Mesothelial cell of epicardium (in vitro differentiated cells): ENCODE measurements around the gene FAM136A. TPM values are rescaled to one million over a fixed set of nuclear protein-coding genes. Genes with fewer than 3 reads are reported as not detected.

Experiments
- DNase-seq, 2 experiments: peaks; one replicate each; pipeline ENCODE4 v3.0.0; 2021; ENCODE audit warnings: low spot score in 2 of 2; ENCODE audit not compliant: unreplicated experiment in 2 of 2
- H3K27ac Mint-ChIP-seq: 2 replicates; pipeline ENCODE4 v1.8.0; 2021; ENCODE audit warnings: mixed read lengths
- H3K27me3 Mint-ChIP-seq: 2 replicates; pipeline ENCODE4 v1.8.0; 2021; ENCODE audit warnings: low read depth, mixed read lengths
- H3K36me3 Mint-ChIP-seq: 2 replicates; pipeline ENCODE4 v1.8.0; 2021; ENCODE audit warnings: mixed read lengths
- H3K4me1 Mint-ChIP-seq: 2 replicates; pipeline ENCODE4 v1.8.0; 2021; ENCODE audit warnings: mixed read lengths
- H3K4me3 Mint-ChIP-seq: 2 replicates; pipeline ENCODE4 v1.8.0; 2021; ENCODE audit warnings: mild to moderate bottlenecking, moderate library complexity, mixed read lengths
- H3K9me3 Mint-ChIP-seq: 2 replicates; pipeline ENCODE4 v1.8.0; 2021; ENCODE audit warnings: mixed read lengths
- microRNA-seq: library from miRNA; unstranded; fragments of <30 nt; microRNA quantifications from one replicate; pipeline ENCODE4 v1.2.0, GENCODE V29; 2021; ENCODE audit warnings: inconsistent platforms, mixed read lengths
- total RNA-seq: library from RNA; stranded (reverse); gene quantifications from 3 replicates; pipeline ENCODE4 v1.2.1, GENCODE V29; 2021
- TF ChIP-seq, protein P1 (sequence below): fragments of 200-600 bp; sonication (generic); IDR thresholded peaks from one replicate; pipeline ENCODE4 v1.5.0; 2021; ENCODE audit warnings: antibody characterized with exemption; ENCODE audit not compliant: unreplicated experiment

Gene FAM136A
- total RNA-seq, 1 donor from 2014 or later = 46.5 TPM

DNA sequence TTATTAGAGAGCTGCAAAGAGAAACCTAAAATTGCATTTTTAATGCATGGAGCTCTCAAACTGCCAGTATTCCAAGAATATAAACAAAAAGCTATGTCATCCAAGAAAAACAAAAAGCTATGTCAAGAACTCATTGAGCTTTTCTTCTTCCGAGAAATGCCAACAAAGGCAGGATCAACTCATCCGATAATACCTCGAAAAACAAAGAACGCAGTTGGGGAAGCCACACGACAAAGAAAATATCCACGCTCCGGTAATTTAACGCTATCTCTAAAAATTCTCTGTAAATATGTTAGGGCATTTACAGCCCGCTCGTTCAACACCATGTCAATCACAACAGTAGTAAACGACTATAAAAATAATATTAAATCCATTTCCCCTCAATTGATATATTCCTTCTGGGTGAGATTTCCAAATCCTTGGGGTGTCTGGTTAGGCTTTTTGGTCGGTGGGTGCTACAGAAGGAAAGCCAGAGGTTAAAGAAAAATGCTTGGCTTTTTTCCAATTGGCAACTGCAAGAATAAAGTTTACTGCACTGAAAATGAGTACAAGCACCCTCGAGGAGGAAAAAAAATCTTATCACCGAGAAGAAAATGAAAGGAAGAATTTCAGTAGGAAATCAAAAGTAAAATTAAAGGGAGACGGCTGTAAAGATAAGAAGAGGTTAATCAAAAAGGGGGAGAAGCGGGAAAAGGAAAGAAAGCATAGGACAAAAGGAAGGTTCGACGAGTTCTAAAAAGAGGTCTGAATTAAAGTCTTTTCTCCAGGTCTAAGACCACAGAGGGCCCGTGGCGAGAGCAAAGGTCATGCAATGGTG is 54.3 kb downstream of the FAM136A start:
- TF ChIP-seq, protein P1, sequence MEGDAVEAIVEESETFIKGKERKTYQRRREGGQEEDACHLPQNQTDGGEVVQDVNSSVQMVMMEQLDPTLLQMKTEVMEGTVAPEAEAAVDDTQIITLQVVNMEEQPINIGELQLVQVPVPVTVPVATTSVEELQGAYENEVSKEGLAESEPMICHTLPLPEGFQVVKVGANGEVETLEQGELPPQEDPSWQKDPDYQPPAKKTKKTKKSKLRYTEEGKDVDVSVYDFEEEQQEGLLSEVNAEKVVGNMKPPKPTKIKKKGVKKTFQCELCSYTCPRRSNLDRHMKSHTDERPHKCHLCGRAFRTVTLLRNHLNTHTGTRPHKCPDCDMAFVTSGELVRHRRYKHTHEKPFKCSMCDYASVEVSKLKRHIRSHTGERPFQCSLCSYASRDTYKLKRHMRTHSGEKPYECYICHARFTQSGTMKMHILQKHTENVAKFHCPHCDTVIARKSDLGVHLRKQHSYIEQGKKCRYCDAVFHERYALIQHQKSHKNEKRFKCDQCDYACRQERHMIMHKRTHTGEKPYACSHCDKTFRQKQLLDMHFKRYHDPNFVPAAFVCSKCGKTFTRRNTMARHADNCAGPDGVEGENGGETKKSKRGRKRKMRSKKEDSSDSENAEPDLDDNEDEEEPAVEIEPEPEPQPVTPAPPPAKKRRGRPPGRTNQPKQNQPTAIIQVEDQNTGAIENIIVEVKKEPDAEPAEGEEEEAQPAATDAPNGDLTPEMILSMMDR = no peak
- Mint-ChIP-seq H3K27ac (peak overlapping the region; percentile 100), H3K27me3 (peaks cover 4% of the 10 kb centered on the region), H3K4me3 (peak overlapping the region; percentile 97), H3K36me3 (peaks cover 4% of the 10 kb centered on the region), H3K4me1 (peaks cover 29% of the 10 kb centered on the region), H3K9me3 (no peaks in the 10 kb centered on the region)
- DNase-seq = no peak

Small RNAs within 50 kb of the gene (microRNA-seq; reads per million reads assigned to microRNA genes)
- gene MIR1285-2 = not detected

Other genes with a start within 250 kb of the FAM136A start
- gene PCBP1, start 214.6 kb downstream of the FAM136A start, total RNA-seq = 245 to 257 TPM (median 255 TPM) in 3 replicates
- 17.8 to 20.6 TPM (median 19.5 TPM) in 3 replicates for gene C2orf42, start 111.0 kb downstream of the FAM136A start, total RNA-seq
- gene TIA1, start 53.4 kb downstream of the FAM136A start, total RNA-seq = 411 to 439 TPM (median 428 TPM) in 3 replicates
- gene PCYOX1, start 43.9 kb downstream of the FAM136A start, total RNA-seq = 62.1 to 71.6 TPM (median 65.1 TPM) in 3 replicates
- 126 to 130 TPM (median 128 TPM) in 3 replicates for gene SNRPG, start 8.3 kb downstream of the FAM136A start, total RNA-seq